HG03457 (cell line): ENCODE data around the gene ASTL.
A peak's percentile ranks its signal among the peaks of the same experiment; 100 is the strongest.
"Not testable (repeated sequence)": the region's sequence is repeated elsewhere in the genome, so short reads cannot be mapped to it uniquely, and the experiment has no call there.

ENCODE experiments used
- ATAC-seq: cut with Tn5 transposase; IDR thresholded peaks from one replicate; pipeline ENCODE4 v1.9.1; 2021; ENCODE audit warnings: moderate number of reproducible peaks; ENCODE audit not compliant: unreplicated experiment

ASTL gene

DNA sequence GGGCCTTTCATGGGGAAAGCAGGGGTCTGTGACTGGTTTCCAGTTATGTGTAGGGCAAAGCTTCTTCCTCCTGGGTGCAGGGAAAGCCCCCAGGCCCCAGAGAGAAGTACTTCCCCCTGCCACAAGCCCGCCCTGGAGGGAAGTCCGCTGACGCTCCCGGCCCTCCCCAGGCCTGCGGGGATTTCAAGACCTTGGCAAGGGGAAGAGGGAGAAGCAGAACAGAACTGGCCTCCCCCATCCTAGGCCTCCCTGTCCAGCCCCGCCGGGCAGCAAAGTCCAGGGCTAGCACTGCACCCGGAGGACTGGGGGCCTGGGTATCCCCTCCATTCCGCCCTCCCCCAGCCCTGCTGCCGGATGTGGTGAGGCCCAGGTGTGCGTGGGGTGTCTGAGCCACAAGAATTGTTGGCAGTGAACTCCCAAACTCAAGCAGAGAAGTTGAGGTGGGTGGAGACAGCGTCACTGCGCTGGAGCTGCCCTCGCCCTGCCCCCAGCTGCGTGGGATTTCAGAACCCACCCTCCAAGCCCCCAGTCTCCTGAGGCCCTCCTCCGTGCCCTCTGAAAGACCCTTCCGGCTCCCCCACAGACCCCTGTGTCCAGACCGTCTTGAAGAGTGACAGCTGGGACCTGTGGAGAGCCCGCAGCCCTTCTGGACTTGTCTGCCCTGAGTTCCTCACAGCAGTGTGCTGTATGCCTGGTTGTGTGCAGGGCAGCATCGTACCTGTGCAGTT lies 8.0 kb upstream of the ASTL start:
- peak; percentile 31 for ATAC-seq

DNA sequence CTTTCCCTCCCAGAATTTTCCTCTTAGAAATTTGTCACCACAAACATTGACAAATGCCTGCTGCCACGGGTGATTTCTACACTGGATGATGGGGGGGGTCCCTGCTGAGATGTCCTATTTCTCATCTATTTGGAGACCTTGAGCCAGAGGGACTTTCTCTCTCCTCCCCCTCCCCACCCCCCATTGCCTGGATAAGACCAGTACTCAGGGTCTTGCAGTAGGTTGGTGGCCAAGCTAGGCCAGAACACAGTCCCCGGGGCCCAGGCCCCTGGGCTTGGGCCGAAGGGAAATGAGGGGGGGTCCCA lies 7.5 kb upstream of the ASTL start:
- ATAC-seq = no peak

DNA sequence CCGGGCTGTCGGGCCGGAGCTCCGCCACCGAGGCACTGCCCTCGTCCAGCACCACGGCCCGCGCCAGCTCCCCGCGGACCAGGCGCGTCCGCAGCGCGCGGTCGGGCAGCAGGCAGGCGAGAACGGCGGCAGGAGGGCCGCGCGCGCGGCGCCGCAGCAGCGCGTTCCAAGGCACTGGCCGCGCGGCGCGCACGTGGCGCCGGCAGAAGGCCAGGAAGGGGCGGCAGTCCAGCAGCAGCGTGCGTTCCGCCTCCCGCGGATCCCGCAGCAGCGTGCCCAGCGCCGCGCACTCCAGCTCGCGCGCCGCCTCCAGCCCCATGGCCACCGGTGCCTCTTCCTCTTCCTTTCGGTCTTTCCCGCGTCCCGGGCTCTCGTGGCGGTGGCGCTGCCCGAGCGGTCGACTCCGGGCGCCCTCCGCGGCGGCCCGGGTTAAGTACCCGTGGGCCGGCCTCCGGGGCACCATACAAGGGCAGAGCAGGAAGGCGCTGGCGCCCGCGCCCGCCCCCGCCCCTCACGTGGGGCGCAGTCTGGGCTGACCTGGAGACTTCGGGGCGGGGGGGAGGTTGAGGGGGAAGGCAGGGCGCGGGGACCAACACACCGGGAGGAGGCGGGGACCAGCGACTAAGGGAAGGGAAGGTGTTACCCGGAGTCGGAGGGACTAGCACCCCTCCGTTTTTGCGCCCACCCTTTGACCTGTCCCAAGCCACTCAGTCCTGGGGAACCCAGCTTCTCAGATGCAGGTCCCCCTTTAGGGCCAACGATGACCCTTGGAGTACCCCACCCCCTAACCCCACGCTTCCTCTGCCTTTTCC lies 6.9 kb upstream of the ASTL start, which contains the start of gene DUSP2:
DUSP2 (minus strand) TSS at position 405 of the 812 bp plus-strand sequence; CDS start at position 319, 86 bp downstream.
- ATAC-seq = peak; percentile 43

DNA sequence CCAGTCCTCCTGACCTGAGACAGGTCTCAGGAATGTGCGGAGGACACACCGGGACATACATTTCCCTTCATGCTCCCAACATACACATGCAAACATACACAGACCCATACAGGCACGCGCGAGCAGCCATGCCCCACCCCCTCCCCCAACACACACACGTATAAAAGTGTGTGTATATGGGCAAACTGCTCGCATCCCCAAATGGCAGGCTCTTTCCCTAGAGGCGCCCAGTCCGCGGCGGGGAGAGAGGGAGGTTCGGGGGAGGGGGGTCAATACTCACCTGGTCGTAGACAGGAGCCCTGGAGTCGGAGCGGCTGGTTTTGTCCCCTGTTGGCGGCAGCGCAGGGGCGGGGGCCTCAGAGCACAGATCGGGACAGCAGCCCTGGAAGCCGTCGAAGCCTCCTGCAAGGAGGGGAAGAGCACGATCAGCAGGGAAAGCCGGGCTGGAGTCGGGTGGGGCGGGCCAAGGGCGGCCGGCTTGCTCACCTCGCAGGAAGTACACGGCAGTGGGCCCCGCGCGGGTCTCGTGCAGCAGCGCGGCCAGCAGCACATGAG lies 6.3 kb upstream of the ASTL start:
- no peak for ATAC-seq

DNA sequence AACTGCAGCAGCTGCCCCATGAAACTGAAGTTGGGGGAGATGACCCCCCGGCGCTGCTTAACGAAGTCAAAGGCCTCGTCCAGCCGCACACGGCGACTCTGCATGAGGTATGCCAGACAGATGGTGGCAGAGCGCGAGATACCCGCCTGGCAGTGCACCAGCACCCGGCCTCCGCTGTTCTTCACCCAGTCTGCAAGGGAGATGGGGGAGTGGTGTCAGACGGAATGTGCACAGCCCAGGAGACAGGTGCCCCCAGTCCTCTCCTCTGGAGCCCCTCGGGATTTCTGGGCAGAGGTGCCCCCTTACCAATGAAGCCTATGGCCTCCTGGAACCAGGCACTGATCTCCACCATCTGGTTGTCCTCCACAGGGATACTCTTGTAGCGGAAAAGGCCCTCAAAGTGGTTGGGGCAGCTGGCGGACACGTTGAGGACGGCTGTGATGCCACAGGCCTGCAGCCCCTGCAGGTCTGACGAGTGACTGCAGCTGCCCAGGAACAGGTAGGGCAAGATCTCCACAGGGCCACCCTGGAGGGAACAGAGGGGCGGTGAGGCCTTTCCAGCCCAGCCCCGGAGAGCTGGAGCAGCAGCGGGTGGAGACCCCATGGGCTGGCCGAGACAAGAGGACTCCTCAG lies 5.7 kb upstream of the ASTL start:
- ATAC-seq = no peak

DNA sequence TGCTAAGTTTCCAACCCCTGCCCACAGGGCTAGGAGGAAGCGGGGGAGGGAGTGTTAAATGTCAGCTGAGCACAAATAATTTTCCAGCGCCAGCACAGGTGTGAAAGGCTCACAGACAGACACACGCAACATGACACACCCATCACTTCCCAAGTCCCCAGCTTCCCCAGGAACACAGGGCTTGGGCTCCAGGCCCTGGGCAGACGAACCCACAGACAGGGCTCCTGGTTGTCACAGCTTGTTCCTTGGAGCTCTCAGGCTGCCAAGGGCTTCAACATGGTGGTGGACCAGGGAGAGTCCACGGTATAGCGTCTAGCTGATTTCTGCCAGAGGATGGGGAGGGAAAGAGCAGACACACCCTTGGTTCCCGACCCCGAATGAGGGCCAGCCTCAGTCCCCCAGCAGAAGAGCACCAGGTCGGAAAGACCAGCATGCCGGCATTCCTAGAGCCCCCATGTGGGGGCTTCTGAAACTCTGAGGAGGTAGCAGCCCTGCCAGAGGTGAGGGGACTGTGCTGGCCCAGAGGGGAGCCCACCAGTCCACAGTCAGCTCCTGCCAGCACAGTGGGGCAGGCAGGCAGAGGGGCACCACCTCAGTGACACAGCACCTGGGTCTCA lies 5.0 kb upstream of the ASTL start:
- no peak for ATAC-seq

DNA sequence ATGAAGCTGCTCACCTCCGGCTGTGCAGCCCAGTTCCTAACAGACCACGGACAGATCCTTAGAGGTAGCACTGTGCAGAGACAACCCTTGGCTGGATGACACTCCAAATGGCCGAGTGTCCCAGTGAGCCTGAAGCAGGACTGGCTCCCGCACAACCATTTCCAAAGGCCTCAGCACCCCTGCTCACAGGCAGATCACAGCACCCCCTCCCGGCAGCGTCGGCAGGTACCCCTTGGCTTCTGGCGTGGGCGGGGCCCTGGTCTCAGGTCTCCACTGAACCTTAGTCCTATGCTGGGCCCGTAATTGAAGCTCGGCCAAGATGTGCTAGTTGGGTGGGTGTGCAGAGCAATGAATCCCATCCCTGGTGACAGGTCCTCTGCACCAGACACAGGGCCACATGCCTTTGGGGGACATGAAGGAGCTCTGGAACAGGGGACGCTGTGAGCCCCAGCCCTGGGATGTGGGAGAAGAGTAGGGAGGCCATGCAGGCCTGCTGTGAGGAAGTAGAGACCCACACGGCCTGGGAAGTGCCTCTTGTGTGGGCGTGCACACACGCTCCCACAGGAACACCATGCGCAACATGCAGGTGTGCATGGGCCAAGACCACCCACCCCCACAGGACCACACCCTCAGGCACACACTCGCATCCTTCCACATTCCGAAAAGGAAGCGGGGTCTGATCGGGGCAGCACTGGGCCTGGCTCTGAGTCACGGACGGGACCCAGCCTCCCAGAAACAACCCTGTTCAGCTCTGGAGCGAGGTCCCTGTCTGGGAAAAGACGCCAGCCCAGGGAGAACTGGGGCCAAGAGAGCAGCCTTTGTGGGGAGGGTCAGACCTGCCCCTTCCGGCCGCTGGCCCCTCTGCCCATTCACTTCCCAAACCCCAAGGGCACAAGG lies 4.2 kb upstream of the ASTL start:
- ATAC-seq = no peak

DNA sequence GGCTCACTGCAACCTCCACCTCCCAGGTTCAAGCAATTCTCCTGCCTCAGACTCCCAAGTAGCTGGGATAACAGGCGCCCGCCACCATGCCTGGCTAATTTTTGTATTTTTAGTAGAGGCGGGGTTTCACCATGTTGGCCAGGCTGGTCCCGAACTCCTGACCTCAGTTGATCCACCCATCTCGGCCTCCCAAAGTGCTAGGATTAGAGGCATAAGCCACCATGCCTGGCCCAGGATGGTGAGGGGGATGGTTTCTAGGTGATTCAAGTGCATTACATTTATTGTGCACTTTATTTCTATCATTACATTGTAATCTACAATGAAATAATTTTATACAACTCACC lies 3.3 kb upstream of the ASTL start:
- not testable (repeated sequence) for ATAC-seq

DNA sequence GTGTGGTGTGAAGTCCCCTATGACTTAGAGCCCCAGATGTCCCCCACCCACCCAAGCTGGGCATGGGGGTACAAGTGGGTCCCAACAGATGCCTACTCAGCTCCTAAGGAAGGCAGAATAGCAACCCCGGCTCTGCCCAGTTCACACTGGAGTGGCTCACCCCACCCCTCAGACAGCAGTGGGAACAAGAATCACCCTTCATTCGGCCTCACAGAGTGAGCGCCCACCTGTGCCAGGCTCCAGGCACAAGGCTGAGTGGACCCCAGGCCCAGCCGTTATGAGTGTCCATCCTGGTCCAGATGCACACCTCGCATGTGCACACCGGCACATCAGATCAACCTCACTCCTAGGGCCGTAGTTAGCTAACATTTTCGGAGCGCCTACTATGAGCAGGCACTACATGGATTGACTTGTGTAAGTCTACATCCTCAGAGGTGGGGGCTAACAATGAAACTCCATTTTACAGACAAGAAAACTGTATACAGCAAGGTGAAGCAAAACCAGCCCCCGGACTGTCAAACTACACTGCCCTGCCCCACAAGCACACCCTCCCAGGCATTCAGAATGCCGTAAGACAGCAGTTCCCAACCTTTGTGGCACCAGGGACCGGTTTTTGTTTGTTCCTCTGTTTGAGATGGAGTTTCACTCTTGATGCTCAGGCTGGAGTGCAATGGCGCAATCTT lies 2.8 kb upstream of the ASTL start:
- ATAC-seq = no peak

DNA sequence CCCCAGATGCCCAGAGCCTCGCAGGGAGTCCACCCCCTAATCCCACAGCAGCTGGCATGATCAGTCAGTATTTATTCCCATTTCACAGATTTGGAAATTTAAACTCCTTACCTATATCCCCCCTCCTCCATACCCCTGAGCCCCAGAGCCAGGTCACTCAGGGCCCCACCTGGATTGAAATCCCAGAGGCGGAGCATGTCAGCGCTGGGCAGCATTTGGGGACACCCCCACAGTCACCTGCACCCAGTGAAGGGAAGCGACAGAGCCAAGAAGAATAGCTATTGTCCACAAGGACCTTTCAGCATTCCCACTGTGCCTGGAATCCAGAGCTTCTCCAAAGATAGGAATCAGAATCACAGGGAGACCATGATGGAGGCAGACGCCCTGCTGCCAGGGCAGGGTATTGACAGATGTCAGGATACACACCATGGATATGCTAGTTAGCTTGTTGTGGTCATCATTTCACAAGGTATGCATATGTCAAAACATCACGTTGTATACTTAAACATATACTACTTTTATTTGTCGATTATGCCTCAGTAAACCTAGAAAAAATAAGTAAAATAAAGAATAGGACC lies 968 bp upstream of the ASTL start:
- ATAC-seq = no peak

DNA sequence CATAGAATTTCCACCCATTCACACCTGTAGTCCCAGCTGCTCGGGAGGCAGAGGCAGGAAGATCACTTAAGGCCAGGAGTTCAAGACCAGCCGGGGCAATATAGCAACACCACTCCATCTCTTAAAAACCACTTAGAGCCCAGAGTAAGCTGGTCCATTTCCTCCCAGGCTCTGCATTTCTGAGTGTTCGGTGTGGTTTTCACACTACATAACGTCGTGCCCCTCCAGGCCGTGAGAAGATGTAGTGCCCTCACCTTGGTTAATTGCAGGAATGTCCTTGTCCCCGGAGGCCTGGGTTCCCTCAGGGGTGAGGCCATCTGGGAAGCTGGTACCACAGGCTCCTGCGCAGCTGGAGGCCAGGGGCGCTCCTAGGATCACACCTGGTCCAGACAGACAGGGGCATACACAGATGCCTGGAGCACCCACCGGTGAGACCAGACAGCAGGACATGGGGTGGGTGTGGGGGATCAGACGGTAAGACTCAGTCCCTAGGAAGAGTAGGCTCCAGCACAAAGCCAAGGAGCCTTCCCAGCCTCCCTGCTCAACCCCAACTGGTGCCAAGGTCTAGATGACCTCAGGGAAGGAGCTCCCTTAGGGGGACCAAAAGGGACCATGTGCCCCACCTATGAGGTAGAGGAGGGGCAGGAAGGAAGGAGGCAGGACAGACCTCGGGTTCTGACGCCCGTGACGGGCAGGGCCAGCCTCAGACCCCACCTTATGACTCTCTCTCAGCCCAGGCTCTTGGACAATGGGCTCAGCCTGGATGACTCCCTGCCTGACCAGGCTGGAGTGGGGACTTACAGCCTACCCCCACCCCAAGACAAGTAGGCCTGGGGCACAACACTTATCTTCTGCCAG lies 752 bp downstream of the ASTL start:
- no peak for ATAC-seq

DNA sequence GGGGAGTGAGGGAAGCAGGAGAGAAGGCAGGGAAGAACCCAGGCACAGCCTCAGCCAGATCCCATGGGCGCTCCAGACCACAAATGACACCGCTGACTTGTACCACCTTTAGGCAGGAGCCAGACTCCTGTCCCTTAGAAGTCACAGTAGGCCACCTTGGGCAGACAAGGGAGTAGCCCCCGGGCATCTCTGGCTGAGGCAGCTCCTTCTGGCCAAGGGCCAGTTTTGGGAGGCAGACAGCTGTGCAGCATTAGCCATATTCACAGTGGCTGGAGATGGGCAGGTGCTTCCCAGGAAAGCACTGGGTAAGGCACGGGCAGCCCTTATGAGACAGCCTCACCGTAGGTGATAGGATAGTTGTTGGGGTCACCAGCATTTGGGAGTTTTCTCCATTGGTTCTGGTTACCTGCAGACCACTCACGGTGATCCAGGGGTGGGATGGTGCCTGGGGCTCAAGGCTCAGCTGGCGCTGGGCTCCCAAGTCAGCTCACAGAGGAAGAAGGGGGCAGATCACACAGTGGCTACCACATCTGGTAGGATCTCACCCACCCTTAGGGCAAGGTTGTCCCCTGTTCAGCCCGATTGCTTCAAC lies 2.1 kb downstream of the ASTL start:
- ATAC-seq = no peak

DNA sequence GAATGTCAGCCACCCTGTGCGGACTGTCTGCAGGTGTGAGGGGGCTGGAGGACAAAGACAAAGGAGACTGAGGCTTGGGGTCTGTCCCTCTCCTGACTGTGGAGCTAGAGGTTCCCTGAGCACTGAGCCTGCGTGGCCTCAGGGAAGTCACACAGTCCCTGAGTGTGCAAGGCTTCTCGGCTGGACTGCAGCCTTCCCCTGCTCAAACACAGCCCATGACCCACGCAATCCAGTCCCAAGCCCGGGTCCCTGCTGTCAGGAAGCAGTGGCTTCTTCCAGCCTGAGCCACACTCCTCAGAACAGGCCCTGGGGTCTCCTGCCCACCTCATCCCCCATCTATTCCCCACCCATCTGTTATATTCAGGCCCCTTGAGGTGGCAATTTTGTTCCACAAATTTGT lies 2.7 kb downstream of the ASTL start:
- no peak for ATAC-seq

DNA sequence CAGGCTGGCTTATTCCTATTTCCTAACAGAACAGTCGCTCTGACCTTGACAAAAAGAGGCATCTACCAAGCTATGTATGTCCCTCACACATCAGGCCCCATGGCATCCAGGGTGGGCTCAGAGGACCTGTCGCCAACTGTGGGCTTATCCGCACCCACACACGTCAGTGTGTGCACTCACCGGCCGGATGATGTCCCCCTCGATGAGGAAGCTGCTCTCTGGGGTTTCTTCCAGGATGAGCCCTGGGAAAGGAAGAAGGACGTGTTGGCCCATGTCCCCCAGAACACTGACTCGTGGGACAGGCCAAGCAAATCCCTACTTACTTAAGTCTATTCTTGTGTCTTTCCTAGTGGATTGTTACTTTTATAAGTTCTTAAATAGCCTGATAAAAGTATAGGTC lies 3.1 kb downstream of the ASTL start:
- ATAC-seq = no peak

DNA sequence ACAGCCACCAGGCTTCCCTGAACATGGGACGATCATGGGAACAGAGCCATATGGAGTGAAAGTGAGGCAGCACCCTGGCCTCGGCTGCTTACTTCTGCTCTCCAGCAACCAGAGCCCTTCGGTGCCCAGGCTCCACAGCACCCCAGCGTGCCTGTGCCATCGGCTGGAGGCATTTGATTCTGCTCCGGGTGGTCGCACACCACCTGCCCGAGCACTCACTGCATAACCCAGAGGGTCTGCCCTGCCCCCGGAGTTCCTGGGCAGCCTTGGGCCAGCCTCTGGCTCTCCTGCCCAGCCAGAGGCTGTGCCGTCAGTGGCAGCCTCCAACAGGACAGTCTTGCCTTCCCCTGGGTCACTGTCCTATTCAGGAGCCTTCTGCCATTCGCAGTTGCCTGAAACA lies 3.9 kb downstream of the ASTL start:
- no peak for ATAC-seq

DNA sequence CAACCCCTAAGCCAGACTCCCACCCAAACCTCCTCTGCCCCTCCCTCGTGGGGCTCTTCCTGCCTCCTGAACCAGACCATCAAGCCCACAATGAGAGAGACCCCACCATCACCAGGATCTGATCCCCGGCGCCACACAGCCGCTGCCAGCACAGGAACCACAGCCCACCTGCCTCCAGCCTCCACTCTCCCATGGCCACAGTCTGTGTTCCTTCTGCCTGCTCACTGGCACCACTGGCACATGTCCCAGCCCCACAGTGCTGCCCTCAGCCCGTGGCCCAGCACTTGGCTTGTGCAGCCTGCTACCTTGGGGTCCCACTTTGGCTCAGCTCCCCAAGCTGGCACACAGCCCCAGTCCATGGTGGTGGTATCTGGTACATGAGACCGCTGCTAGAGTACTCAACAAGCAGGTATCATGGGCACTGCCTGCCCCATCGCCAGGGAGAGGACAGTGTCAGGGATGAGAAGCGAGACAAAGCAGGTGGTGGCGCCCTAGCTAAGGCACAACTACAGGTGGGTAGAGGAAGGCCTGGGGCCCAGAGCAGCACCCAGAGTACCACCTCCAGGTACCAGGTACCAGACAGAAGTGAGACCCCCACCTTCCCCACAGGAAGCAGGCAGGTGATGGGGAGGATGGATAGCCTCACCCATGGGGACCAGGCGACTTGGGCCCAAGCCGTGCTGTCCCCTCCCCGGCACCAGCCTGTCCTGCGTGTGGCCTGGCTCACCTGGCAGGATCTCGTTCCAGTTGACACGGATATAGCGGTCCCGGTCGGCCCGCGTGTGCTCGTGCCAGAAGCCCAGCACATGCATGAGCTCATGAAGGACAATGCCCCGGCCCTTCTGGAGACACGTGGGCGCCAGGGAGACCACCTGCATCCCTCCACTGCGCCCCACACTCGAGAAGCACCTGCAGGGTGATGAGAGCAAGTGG lies 6.2 kb downstream of the ASTL start:
- no peak for ATAC-seq

DNA sequence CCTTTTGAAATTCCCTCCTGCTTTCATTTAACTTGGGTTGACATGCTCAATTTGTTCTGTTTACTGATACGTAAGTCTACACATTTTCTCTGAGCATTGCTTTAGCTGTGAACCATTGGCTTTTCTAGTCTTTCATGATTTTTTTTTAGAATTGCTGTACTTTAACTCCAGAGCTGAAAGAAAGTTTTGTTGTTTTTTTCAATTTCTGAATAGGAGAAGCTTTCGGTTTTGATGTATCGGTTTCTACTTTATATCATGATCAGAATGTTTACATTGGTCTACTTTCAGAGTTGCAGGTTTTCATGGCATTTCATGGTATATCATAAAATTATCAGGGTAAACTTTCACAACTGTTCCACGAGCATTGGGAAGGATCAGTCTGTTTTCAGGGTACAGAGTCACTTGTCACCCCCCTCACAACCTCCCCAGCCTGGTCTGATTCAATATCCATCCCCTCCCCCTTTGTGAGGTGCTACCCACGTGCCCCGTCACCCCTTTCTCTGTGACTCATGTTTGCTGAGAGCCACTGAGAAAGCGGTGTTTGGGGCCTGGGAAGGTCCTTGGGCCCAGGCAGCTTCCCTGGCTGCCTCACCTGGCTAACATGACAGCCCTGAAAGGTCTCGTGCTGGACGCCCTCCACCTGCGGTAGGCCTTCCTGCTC lies 7.0 kb downstream of the ASTL start:
- no peak for ATAC-seq
